H1 (cell line): ENCODE results near the gene GADD45GIP1. TPM values are rescaled to one million over a fixed set of nuclear protein-coding genes. Genes with fewer than 3 reads are reported as not detected.

Source experiments
- CTCF ChIA-PET: fragments of 300-600 bp; sonication (Branson Sonifier 250); formaldehyde crosslinking; loops from one replicate; lab custom pipeline; 2021; ENCODE audit not compliant: partially characterized antibody; lab: Charles Lee
- POLR2A ChIA-PET: fragments of 300-600 bp; sonication (Branson Sonifier 250); formaldehyde crosslinking; loops from one replicate; lab custom pipeline; 2021; ENCODE audit warnings: inconsistent platforms; ENCODE audit not compliant: partially characterized antibody; lab: Charles Lee
- DNase-seq, 2 experiments: peaks; one replicate each; pipeline versions ENCODE4 v3.0.0 to v3.0.0-alpha.2; 2010 to 2022; ENCODE audit warnings: low spot score in 2 of 2, low read depth in 1 of 2, mixed read lengths in 1 of 2
- FAIRE-seq: peaks from 2 replicates; lab custom pipeline; 2011; peaks lifted over from hg19 to GRCh38; lab: Jason Lieb, UNC
- H2AFZ ChIP-seq: 2 replicates; pipeline ENCODE4 v1.8.1; 2012; ENCODE audit warnings: low read length, inconsistent platforms
- H2AK5ac ChIP-seq: 2 replicates; pipeline ENCODE4 v1.6.1; 2013; ENCODE audit warnings: low read depth, low read length
- H2BK120ac ChIP-seq: replicated peaks from 2 replicates; pipeline ENCODE3; 2013; ENCODE audit warnings: low read depth, low read length, inconsistent platforms
- H2BK12ac ChIP-seq: 2 replicates; pipeline ENCODE4 v1.6.1; 2013; ENCODE audit warnings: low read depth, low read length
- H2BK15ac ChIP-seq: 2 replicates; pipeline ENCODE4 v1.6.1; 2013; ENCODE audit warnings: low read length
- H2BK20ac ChIP-seq: 2 replicates; pipeline ENCODE4 v1.6.1; 2013; ENCODE audit warnings: low read length
- H2BK5ac ChIP-seq: 2 replicates; pipeline ENCODE4 v1.6.1; 2013; ENCODE audit warnings: low read depth, low read length
- H3K14ac ChIP-seq: 2 replicates; pipeline ENCODE4 v1.6.1; 2013; ENCODE audit warnings: inconsistent platforms; ENCODE audit not compliant: insufficient read length
- H3K18ac ChIP-seq: 2 replicates; pipeline ENCODE4 v1.6.1; 2013; ENCODE audit warnings: low read length; ENCODE audit errors: extremely low read depth
- H3K23ac ChIP-seq: 2 replicates; pipeline ENCODE4 v1.6.1; 2013; ENCODE audit warnings: inconsistent platforms; ENCODE audit not compliant: insufficient read length
- H3K23me2 ChIP-seq: 2 replicates; pipeline ENCODE4 v1.6.1; 2013; ENCODE audit warnings: low read depth, low read length
- H3K27ac ChIP-seq: 2 replicates; pipeline ENCODE4 v1.6.1; 2011; ENCODE audit warnings: low read depth, low read length, inconsistent platforms
- H3K27me3 ChIP-seq, 4 experiments: replicated peaks in 1 of 4; 1 replicate in 1 of 4; 2 replicates in 3 of 4; pipeline versions ENCODE4 v1.6.1 to v1.8.1; 2011 to 2013; ENCODE audit warnings: low read length in 3 of 4, mild to moderate bottlenecking in 3 of 4, inconsistent platforms in 2 of 4, mixed read lengths in 2 of 4, moderate library complexity in 1 of 4; ENCODE audit not compliant: control insufficient read depth in 3 of 4, insufficient read depth in 3 of 4; ENCODE audit errors: extremely low read depth in 1 of 4
- H3K36me3 ChIP-seq, 4 experiments: 2 replicates each; pipeline versions ENCODE4 v1.6.1 to v1.8.1; 2011 to 2013; ENCODE audit warnings: mild to moderate bottlenecking in 4 of 4, low read length in 3 of 4, moderate library complexity in 2 of 4, control low read depth in 1 of 4, inconsistent platforms in 1 of 4; ENCODE audit not compliant: insufficient read depth in 4 of 4, control insufficient read depth in 2 of 4
- H3K4ac ChIP-seq: replicated peaks from 2 replicates; pipeline ENCODE3; 2013; ENCODE audit warnings: low read length, low read depth, mixed read lengths, inconsistent platforms; ENCODE audit not compliant: insufficient read length
- H3K4me1 ChIP-seq, 4 experiments: replicated peaks in 1 of 4; 1 replicate in 1 of 4; 2 replicates in 3 of 4; pipeline versions ENCODE4 v1.6.1 to v1.8.1; 2011 to 2013; ENCODE audit warnings: low read length in 3 of 4, inconsistent platforms in 2 of 4, mixed read lengths in 1 of 4; ENCODE audit not compliant: insufficient read depth in 4 of 4, control insufficient read depth in 3 of 4
- H3K4me2 ChIP-seq, 2 experiments: 2 replicates each; pipeline versions ENCODE4 v1.6.1 to v1.8.1; 2011 to 2013; ENCODE audit warnings: low read depth in 2 of 2, low read length in 2 of 2, control low read depth in 1 of 2, inconsistent platforms in 1 of 2, mild to moderate bottlenecking in 1 of 2; ENCODE audit not compliant: insufficient read depth in 1 of 2
- H3K4me3 ChIP-seq, 4 experiments: fragments of 200-600, 300-600 bp in 1 of 4; sonication (generic), shearing (Covaris generic), sonication (Bioruptor Twin) in 1 of 4; 2 replicates each; pipeline versions ENCODE4 v1.5.1 to v1.8.1; 2011 to 2016; ENCODE audit warnings: low read length in 4 of 4, low read depth in 3 of 4, control low read depth in 2 of 4, inconsistent platforms in 2 of 4, mild to moderate bottlenecking in 2 of 4, mixed read lengths in 1 of 4, moderate library complexity in 1 of 4; ENCODE audit not compliant: insufficient read depth in 2 of 4; ENCODE audit errors: extremely low read depth in 1 of 4
- H3K56ac ChIP-seq: replicated peaks from 2 replicates; pipeline ENCODE3; 2013; ENCODE audit warnings: low read depth, mild to moderate bottlenecking, mixed read lengths, low read length, inconsistent platforms; ENCODE audit not compliant: insufficient read length
- H3K79me1 ChIP-seq: 2 replicates; pipeline ENCODE4 v1.6.1; 2013; ENCODE audit warnings: low read depth, low read length, control low read depth
- H3K79me2 ChIP-seq, 2 experiments: 2 replicates each; pipeline versions ENCODE4 v1.6.1 to v1.8.1; 2012 to 2013; ENCODE audit warnings: low read length in 2 of 2, mild to moderate bottlenecking in 2 of 2, inconsistent platforms in 1 of 2; ENCODE audit not compliant: insufficient read depth in 2 of 2, control insufficient read depth in 1 of 2
- H3K9ac ChIP-seq, 4 experiments: replicated peaks in 1 of 4; 1 replicate in 1 of 4; 2 replicates in 3 of 4; pipeline versions ENCODE4 v1.6.1 to v1.8.1; 2011 to 2013; ENCODE audit warnings: low read depth in 3 of 4, low read length in 3 of 4, control low read depth in 2 of 4, mild to moderate bottlenecking in 2 of 4, moderate library complexity in 2 of 4, inconsistent platforms in 1 of 4; ENCODE audit errors: extremely low read depth in 1 of 4
- H3K9me3 ChIP-seq, 2 experiments: 2 replicates each; pipeline versions ENCODE4 v1.6.1 to v1.8.1; 2012 to 2013; ENCODE audit warnings: mild to moderate bottlenecking in 2 of 2, moderate library complexity in 2 of 2, control low read depth in 1 of 2, inconsistent platforms in 1 of 2, low read depth in 1 of 2, low read length in 1 of 2, mixed read lengths in 1 of 2; ENCODE audit not compliant: insufficient read depth in 2 of 2
- H4K20me1 ChIP-seq, 2 experiments: replicated peaks in 1 of 2; 2 replicates each; pipeline versions ENCODE3 to v1.8.1; 2011 to 2013; ENCODE audit warnings: inconsistent platforms in 2 of 2, low read length in 2 of 2, mild to moderate bottlenecking in 1 of 2; ENCODE audit not compliant: insufficient read depth in 2 of 2, control insufficient read depth in 1 of 2
- H4K5ac ChIP-seq: 2 replicates; pipeline ENCODE4 v1.6.1; 2013; ENCODE audit warnings: low read length, low read depth, mixed read lengths, inconsistent platforms; ENCODE audit not compliant: insufficient read length
- H4K8ac ChIP-seq: 2 replicates; pipeline ENCODE4 v1.8.0; 2013; ENCODE audit warnings: mild to moderate bottlenecking, moderate library complexity, low read length, inconsistent platforms; ENCODE audit not compliant: insufficient read depth; ENCODE audit errors: extremely low read depth
- H4K91ac ChIP-seq: replicated peaks from 2 replicates; pipeline ENCODE3; 2013; ENCODE audit warnings: low read length, mixed read lengths, inconsistent platforms; ENCODE audit not compliant: insufficient read length
- EGR1 ChIP-seq: IDR thresholded peaks from 2 replicates; pipeline ENCODE4 v1.6.1; 2011; ENCODE audit warnings: low read depth, low read length, borderline replicate concordance
- EZH2 ChIP-seq: fragments of 200-600 bp; sonication (generic); IDR thresholded peaks from 2 replicates; pipeline ENCODE4 v1.7.1; 2012; ENCODE audit warnings: low read depth, mild to moderate bottlenecking, moderate library complexity, low read length, inconsistent platforms; ENCODE audit not compliant: severe bottlenecking
- FOSL1 ChIP-seq: IDR thresholded peaks from 2 replicates; pipeline ENCODE4 v1.6.1; 2011; ENCODE audit warnings: mild to moderate bottlenecking, low read depth, low read length, moderate library complexity; ENCODE audit not compliant: insufficient read depth
- GABPA ChIP-seq: IDR thresholded peaks from 2 replicates; pipeline ENCODE4 v1.6.1; 2011; ENCODE audit warnings: mild to moderate bottlenecking, low read length, moderate library complexity, borderline replicate concordance; ENCODE audit not compliant: insufficient read depth
- RAD21 ChIP-seq, 2 experiments: IDR thresholded peaks in 1 of 2; conservative IDR thresholded peaks in 1 of 2; 2 replicates each; pipeline ENCODE4 v1.6.1; 2011; ENCODE audit warnings: low read depth in 2 of 2, low read length in 2 of 2, improper control_type of control experiment in 1 of 2, inconsistent platforms in 1 of 2, mild to moderate bottlenecking in 1 of 2, moderate library complexity in 1 of 2
- SUZ12 ChIP-seq: fragments of 200-600 bp; sonication (generic); IDR thresholded peaks from 2 replicates; pipeline ENCODE4 v1.6.1; 2012; ENCODE audit warnings: mild to moderate bottlenecking, inconsistent platforms, low read length, moderate library complexity, mixed read lengths
- WGBS, 2 experiments: shearing (Covaris generic) in 1 of 2; methylation state at CpG; one replicate each; pipeline versions ENCODE4 v1.1.6 to v1.1.7; 2013 to 2015; ENCODE audit warnings: low lambda C conversion rate in 2 of 2, mixed read lengths in 2 of 2, inconsistent platforms in 1 of 2, low coverage in 1 of 2, missing lambda C conversion rate in 1 of 2; ENCODE audit not compliant: insufficient replicate concordance in 2 of 2, insufficient coverage in 1 of 2, insufficient read length in 1 of 2; ENCODE audit errors: extremely low coverage in 1 of 2, missing lambda C conversion rate in 1 of 2; 5-methylcytosine and 5-hydroxymethylcytosine counted together
- polyA plus RNA-seq, 7 experiments: library from polyadenylated mRNA; depleted of rRNA in 3 of 7; stranded (reverse) in 5 of 7; unstranded in 2 of 7; fragments of >200 nt in 5 of 7; fragments of 200-250 nt in 2 of 7; gene quantifications; 1 replicate in 5 of 7; 2 replicates in 1 of 7; 4 replicates in 1 of 7; pipeline versions ENCODE4 v1.2.1 to v1.2.3, GENCODE V29; 2011 to 2013; ENCODE audit warnings: missing spikeins in 2 of 7, mixed read lengths in 2 of 7
- total RNA-seq: library from RNA; stranded (reverse); fragmentation: NEBNext Ultra II Directional; extraction: Animal tissue kit (Norgen Biotek cat#: 25700); gene quantifications from 2 replicates; pipeline ENCODE4 v1.2.1, GENCODE V29; 2021
- TF ChIP-seq, protein P1 (sequence below), 3 experiments: IDR thresholded peaks; 1 replicate in 2 of 3; 2 replicates in 1 of 3; pipeline versions ENCODE4 v1.5.1 to v1.6.1; 2011; ENCODE audit warnings: low read length in 3 of 3, mild to moderate bottlenecking in 3 of 3, inconsistent platforms in 2 of 3, low read depth in 1 of 3, moderate library complexity in 1 of 3; ENCODE audit not compliant: insufficient read depth in 1 of 3; ENCODE audit errors: control extremely low read depth in 1 of 3

The GADD45GIP1 gene
- total and polyA plus RNA-seq, 2 of the 8 experiments (the other 6 are each of a cell fraction or from before 2014, with no cell fraction given), result 42.2 to 42.6 TPM

GRCh38 chr19:12996406-12997094, 39.5 kb upstream of the GADD45GIP1 start:
- peaks cover 10 to 23% of the 10 kb centered on the region in 2 experiments for H4K20me1 ChIP-seq
- WGBS, 2 experiments, result 14% methylated on average over 26 of the region's 52 CpGs; no CpG with 5 or more reads in 1 of the 2 experiments
- H3K56ac ChIP-seq, result no peak overlapping the region
- no peak overlapping the region for H2BK120ac ChIP-seq
- H3K27ac ChIP-seq, result no peak overlapping the region
- no peaks in the 10 kb centered on the region for H3K79me2 ChIP-seq
- H3K4me1 ChIP-seq, result peaks cover 0 to 10% (median 6%) of the 10 kb centered on the region in 4 experiments; a peak in 5 of 7 replicates
- no peak overlapping the region for H3K23ac ChIP-seq
- peaks cover 53 to 90% (median 80%) of the 10 kb centered on the region in 4 experiments for H3K27me3 ChIP-seq
- H2AK5ac ChIP-seq, result no peak overlapping the region
- no peak overlapping the region; the same call in 1 of the 2 replicates for H2BK12ac ChIP-seq
- H3K36me3 ChIP-seq, result peaks cover 0 to 8% (median 0%) of the 10 kb centered on the region in 4 experiments; a peak in 1 of 8 replicates
- H4K91ac ChIP-seq, result no peak overlapping the region
- FAIRE-seq (no peak), DNase-seq (peak in 1 of 2 experiments; percentile 81)
- H2BK5ac ChIP-seq, result no peak overlapping the region; the same call in 1 of the 2 replicates
- H2AFZ ChIP-seq, result no peak overlapping the region
- ChIA-PET CTCF (interaction anchor here (0.6 to 4.7 kb wide), 6 partner anchors 10 to 93 kb away, joined by 3 to 23 read pairs (median 4); no protein-coding TSS in a partner anchor), POLR2A (interaction anchor here (0.9 kb wide), 1 partner anchor 12 kb away, joined by 3 read pairs; no protein-coding TSS in a partner anchor)
- peak overlapping the region; percentile 88; the same call in 1 of the 2 replicates for H2BK15ac ChIP-seq
- H4K8ac ChIP-seq, result peak overlapping the region; percentile 57
- no peak overlapping the region for H3K18ac ChIP-seq
- H3K23me2 ChIP-seq, result peaks cover 6% of the 10 kb centered on the region; the same call in 1 of the 2 replicates
- H3K9ac ChIP-seq, result no peak overlapping the region
- peaks cover 3% of the 10 kb centered on the region; the same call in 1 of the 2 replicates for H3K79me1 ChIP-seq
- H3K4me3 ChIP-seq, result peak overlapping the region in 3 of 4 experiments; percentile 21 to 50 (median 23); a peak in 4 of 8 replicates
- H3K4ac ChIP-seq, result no peak overlapping the region
- no peaks in the 10 kb centered on the region for H3K9me3 ChIP-seq
- peak overlapping the region; percentile 49 to 78 for H3K4me2 ChIP-seq
- H4K5ac ChIP-seq, result no peak overlapping the region
- no peak overlapping the region for H3K14ac ChIP-seq
- H2BK20ac ChIP-seq, result no peak overlapping the region
- TF ChIP-seq EGR1 (peak; percentile 5; the same call in 1 of the 2 replicates), EZH2 (peak; percentile 100), SUZ12 (peak; percentile 99), RAD21 (IDR thresholded peaks at IDR 0.05 in 1 of 2, conservative IDR thresholded peaks at IDR 0.05 in 1 of 2; ENCODE audit: low read depth in 2 of 2, low read length in 2 of 2) (0 out of 4 replicates have a peak, but pooled peaks of 1 of the 2 experiments have one; percentile 7), FOSL1 (no peak), GABPA (peak; percentile 77)
- TF ChIP-seq, protein P1, sequence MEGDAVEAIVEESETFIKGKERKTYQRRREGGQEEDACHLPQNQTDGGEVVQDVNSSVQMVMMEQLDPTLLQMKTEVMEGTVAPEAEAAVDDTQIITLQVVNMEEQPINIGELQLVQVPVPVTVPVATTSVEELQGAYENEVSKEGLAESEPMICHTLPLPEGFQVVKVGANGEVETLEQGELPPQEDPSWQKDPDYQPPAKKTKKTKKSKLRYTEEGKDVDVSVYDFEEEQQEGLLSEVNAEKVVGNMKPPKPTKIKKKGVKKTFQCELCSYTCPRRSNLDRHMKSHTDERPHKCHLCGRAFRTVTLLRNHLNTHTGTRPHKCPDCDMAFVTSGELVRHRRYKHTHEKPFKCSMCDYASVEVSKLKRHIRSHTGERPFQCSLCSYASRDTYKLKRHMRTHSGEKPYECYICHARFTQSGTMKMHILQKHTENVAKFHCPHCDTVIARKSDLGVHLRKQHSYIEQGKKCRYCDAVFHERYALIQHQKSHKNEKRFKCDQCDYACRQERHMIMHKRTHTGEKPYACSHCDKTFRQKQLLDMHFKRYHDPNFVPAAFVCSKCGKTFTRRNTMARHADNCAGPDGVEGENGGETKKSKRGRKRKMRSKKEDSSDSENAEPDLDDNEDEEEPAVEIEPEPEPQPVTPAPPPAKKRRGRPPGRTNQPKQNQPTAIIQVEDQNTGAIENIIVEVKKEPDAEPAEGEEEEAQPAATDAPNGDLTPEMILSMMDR (IDR thresholded peaks at IDR 0.05; ENCODE audit: control extremely low read depth in 1 of 3, insufficient read depth in 1 of 3, low read depth in 1 of 3, low read length in 3 of 3), result peak in 2 of 3 experiments; percentile 16 to 45; a peak in 3 of 4 replicates
